HG03378 (cell line): ENCODE results near the gene P2RY10.
"Not testable (repeated sequence)": the region's sequence is repeated elsewhere in the genome, so short reads cannot be mapped to it uniquely, and the experiment has no call there.

Experiments used
- ATAC-seq: cut with Tn5 transposase; IDR thresholded peaks from one replicate; pipeline ENCODE4 v1.9.1; 2021; ENCODE audit warnings: mild to moderate bottlenecking, moderate library complexity; ENCODE audit not compliant: unreplicated experiment

Gene P2RY10, protein sequence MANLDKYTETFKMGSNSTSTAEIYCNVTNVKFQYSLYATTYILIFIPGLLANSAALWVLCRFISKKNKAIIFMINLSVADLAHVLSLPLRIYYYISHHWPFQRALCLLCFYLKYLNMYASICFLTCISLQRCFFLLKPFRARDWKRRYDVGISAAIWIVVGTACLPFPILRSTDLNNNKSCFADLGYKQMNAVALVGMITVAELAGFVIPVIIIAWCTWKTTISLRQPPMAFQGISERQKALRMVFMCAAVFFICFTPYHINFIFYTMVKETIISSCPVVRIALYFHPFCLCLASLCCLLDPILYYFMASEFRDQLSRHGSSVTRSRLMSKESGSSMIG

DNA sequence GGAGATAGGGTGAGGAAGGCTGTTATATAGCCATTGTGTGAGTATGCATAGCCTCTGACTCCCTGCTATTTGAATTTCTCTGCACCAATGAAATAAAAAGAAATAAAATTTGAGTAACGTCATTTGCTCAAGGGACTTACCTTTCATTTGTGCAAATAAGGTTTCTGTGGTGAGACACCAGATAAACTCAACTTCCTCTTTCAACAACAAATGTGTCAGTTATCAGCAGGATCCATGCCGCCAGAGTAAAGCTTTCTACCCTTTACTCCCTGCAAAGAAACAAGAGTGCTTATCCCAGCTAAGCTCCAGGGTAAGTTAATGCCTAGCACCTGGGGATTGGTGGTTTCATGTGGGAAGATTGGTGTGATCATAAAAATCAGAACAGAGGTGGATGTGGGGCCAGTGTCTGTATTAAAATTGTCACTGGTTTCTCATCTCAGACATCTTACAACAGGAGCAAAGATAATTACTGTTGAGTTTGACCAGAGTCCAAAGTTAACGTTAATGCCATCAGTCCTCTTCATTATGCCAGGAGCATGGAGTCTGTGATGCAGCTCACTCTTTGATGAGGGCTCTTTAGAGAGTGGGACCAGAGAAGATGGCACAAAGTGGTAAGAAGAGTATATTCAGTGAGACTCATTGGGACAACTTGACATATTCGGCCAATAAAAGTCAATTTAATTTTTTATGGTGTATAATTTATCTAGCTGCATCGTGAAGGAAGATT lies at the start of gene P2RY10:
TSS of gene P2RY10 (plus strand) at position 206 of the 727 bp plus-strand sequence. CDS start 15,130 bp downstream, outside the sequence.
- peak; percentile 84 for ATAC-seq

DNA sequence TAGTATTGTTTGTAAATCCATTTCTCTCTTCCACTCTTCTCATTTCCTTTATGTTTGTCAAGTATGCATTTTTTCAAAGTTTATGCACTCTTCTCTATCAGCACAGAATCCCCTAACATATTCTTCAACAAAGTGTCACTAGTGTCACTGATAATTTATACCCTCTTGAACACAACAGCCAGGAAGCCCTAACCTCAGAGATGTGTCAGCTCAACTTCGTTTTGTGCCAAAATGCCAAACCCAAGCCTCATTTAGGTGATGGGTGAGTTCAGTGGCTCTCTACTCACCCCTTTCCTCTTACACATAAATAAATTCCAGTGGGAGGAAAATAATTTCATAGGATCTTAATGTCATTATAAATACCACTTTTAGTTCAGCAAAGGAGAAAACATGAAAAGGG lies 22.4 kb upstream of the P2RY10 start:
- peak; percentile 8 for ATAC-seq

GRCh38 chrX:78923198-78924015 lies 21.8 kb upstream of the P2RY10 start:
- ATAC-seq = peak; percentile 95

GRCh38 chrX:78931814-78932213 lies 13.4 kb upstream of the P2RY10 start:
- ATAC-seq = no peak

DNA sequence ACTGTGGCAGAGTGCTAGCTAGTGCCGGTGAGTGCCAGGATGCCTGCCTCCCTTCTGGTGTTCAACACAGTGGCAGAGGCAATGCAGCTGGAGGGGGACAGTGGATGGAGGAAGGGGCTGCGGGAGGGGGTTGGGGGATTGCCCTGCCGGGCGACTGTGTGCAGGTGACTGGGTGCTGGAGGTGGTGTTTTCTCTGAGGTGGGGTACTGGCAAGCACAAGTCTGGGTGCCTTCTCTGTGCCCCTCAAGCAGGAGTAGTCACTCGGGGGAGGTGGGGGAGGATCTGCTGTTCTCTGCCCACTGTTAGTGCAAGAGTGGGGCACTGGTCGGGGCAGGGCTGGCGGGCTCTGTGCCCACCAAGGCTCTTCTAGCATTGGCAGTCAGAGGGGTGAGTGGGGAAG lies 10.3 kb upstream of the P2RY10 start:
- ATAC-seq = no peak

- no peak for ATAC-seq
Measured at GRCh38 chrX:78944351-78944750, 840 bp upstream of the P2RY10 start.

GRCh38 chrX:78946178-78946931 lies 1.2 kb downstream of the P2RY10 start:
- no peak for ATAC-seq

DNA sequence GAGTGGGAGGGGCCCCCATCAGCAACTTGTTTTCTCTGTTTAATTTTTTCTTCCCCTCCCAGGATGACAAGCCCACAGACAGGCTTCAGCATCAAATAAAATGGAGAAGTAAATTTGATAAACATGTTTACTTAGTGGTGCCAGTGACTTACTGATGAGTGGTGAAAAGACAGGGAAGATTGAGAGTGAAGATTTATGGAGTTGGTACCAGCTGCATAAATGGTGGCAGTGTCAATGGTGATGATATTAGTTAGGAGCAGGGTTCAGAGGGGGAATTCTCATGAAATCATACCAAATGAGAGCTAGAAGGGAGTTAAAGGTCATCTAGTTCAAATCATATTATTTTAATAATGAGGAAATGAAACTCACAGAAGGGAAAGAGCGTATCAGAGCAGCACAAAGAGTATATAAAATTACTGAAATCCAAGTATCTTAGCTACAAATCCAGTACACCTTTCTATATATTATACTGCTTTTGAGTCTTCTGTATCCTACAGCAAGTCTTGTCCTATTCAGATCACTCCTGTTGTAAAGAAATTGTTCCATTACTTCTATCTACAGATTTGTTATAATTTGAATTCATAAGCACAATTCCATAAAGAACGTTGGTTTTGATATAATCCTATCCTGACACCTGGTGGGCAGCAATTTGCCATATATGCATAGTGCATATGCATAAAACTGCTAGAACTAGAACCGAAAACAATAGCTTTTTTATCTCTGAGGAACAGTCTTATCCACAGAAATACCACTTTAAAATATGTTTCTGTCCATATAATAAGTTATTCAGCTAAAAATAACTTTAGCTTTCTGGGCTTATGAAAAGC lies 5.0 kb downstream of the P2RY10 start:
- no peak for ATAC-seq

GRCh38 chrX:78957049-78957767 lies 12.0 kb downstream of the P2RY10 start:
- peak; percentile 1 for ATAC-seq

DNA sequence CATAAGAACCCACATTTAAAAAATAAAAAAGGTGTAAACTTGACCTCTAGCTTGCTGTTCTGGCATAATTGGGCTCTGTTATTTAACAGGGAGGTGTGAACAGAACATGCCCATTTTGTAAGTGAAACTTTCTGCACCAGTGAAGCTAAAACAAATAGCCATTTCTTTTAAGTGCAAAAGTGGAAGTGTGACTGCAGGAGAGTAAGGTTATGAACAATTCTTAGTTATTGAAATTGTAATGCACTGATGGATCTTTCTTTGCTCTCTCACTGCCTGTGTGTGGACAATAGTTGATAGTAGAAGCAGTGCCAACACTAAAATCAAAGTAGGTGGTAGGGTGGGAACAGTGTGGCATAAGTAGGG lies 12.6 kb downstream of the P2RY10 start:
- ATAC-seq = peak; percentile 90

GRCh38 chrX:78958419-78959116 lies 13.4 kb downstream of the P2RY10 start:
- no peak for ATAC-seq

DNA sequence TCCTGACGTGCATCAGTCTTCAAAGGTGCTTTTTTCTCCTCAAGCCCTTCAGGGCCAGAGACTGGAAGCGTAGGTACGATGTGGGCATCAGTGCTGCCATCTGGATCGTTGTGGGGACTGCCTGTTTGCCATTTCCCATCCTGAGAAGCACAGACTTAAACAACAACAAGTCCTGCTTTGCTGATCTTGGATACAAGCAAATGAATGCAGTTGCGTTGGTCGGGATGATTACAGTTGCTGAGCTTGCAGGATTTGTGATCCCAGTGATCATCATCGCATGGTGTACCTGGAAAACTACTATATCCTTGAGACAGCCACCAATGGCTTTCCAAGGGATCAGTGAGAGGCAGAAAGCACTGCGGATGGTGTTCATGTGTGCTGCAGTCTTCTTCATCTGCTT lies 15.7 kb downstream of the P2RY10 start:
- no peak for ATAC-seq

DNA sequence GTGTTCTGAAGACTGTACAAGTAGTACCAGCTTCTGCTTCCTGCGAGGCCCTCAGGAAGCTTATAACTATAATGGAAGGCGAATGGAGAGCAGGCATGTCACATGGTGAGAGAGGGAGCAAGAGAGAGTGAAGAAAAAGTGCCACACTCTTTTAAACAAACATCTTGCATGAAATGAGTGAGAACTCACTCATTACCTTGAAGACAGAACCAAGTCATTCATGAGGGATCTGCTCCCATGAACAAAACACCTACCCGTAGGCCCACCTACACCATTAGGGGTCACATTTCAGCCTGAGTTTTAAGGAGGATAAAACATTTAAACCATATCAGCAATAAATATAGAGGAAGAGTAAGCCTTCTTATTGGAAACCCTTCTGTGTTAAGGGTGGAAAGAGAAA lies 19.4 kb downstream of the P2RY10 start:
- ATAC-seq = no peak

DNA sequence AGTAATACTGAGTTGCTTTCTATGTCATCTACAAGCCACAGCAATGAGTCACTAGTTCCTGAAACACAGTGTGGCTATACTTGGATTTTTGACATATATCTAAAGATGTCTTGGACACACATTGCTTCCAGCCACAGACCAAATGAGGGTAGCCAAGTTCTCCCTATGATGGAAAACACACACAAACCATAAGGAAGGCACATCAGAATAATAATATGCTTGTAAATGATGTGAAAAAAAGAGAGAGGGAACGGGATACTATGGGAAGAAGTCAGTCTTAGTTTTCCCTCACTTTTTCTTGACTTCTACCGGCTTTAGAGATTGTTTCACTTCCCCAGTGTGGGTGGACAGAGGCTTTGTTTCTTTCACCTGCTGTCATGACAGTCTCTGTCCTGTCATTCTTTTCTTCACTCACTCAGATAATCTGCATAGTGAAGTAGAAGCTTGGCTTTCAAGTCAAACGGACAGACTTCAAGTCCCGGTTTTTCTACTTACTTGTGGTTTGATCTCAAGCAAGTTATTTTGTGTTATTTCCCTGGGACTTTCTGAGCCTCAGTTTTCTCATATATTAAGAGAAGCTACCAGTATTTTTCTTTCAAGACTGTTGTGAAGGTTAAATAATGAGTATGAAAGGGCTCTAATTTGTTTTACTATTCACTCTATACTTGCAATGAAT lies 34.7 kb downstream of the P2RY10 start:
- peak; percentile 97 for ATAC-seq

DNA sequence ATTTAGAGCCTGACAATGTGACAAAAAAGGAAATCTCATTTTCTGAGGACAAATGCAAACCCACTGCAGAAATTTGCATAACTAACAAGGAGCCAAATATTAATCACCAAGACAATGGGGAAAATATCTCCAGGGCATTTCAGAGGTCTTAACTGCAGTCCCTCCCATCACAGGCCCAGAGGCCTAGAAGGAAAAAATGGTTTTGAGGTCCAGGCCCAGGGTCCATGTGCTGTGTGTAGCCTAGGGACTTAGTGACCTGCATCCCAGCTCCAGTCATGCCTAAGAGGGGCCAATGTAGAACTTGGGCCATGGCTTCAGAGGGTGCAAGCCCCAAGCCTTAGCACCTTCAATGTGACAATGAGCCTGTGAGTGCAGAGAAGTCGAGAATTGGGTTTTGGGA lies 44.2 kb downstream of the P2RY10 start:
- no peak for ATAC-seq

DNA sequence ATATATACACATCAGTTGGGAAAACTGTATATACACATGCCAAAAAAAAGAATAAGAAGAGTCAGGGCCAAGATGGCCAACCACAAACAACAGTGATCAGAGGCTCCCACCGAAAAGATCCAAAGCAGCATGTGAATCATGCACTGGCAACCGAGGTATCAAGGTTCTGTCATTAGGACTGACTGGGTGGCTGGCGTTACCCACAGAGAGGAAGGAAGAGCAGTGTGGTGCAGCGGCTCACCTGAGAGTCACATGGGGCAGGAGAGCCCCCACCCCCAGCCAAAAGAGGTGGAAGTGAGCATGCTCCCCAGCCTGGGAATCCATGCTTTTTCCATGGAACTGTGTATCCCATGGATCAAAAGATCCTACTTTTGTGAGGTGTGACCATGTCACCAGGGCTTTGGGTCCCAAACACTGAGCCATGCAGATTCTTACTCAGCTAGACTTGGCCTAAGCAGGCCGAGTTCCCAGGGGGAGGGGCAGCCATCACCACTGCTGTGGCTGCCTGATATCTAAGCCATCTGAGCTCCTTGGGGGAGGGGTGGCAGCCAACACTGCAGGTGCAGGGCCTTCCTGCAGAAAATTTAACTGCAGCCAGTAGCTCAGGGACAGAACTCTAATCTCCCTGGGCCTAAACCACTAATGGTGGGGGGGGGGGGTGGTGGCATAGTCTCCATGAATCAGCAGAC lies 52.8 kb downstream of the P2RY10 start:
- ATAC-seq = no peak

- not testable (repeated sequence) for ATAC-seq
Measured at GRCh38 chrX:79007540-79007939, 62.3 kb downstream of the P2RY10 start.
